H7 (cell line): Measurements from ENCODE around the gene RASA2. TPM values are rescaled to one million over a fixed set of nuclear protein-coding genes. Genes with fewer than 3 reads are reported as not detected.
A peak's percentile ranks its signal among the peaks of the same experiment; 100 is the strongest.
"Not testable (repeated sequence)": the region's sequence is repeated elsewhere in the genome, so short reads cannot be mapped to it uniquely, and the experiment has no call there.

Source experiments
- DNase-seq: peaks from one replicate; pipeline ENCODE4 v3.0.0; 2012
- H3K27me3 ChIP-seq: 2 replicates; pipeline ENCODE4 v1.6.0; 2011; ENCODE audit warnings: mild to moderate bottlenecking, low read length; ENCODE audit not compliant: control insufficient read depth, insufficient read depth
- H3K36me3 ChIP-seq: replicated peaks from 2 replicates; pipeline ENCODE4 v1.5.1; 2011; ENCODE audit warnings: low read length; ENCODE audit not compliant: control insufficient read depth, insufficient read depth
- H3K4me3 ChIP-seq: 2 replicates; pipeline ENCODE4 v1.5.1; 2011; ENCODE audit warnings: low read depth, mild to moderate bottlenecking, control low read depth, low read length, moderate library complexity; ENCODE audit not compliant: insufficient read depth
- total RNA-seq: library from RNA; depleted of rRNA; stranded (reverse); fragments of >200 nt; shearing (Covaris generic); gene quantifications from 2 replicates; pipeline ENCODE4 v1.2.3, GENCODE V29; 2014

RASA2 gene
- total RNA-seq, 1 experiment from 2014 or later: 11.6 TPM

- H3K36me3 ChIP-seq, DNase-seq, H3K4me3 ChIP-seq, H3K27me3 ChIP-seq: not testable (repeated sequence)
Observed at GRCh38 chr3:141628868-141629441, 142.1 kb downstream of the RASA2 start.

GRCh38 chr3:141629976-141630375 lies 143.1 kb downstream of the RASA2 start:
- Histone ChIP-seq H3K4me3 (no peak overlapping the region), H3K27me3 (no peaks in the 10 kb centered on the region)
- DNase-seq: no peak

GRCh38 chr3:141632779-141633374 lies 146.1 kb downstream of the RASA2 start:
- peak; percentile 68 for DNase-seq
- Histone ChIP-seq H3K27me3 (no peaks in the 10 kb centered on the region), H3K36me3 (no peaks in the 10 kb centered on the region), H3K4me3 (no peak overlapping the region)

More at GRCh38 chr3:141629976-141630375, 143.1 kb downstream of the RASA2 start:
- no peaks in the 10 kb centered on the region for H3K36me3 ChIP-seq

GRCh38 chr3:141642215-141642614 lies 155.4 kb downstream of the RASA2 start:
- Histone ChIP-seq H3K36me3 (no peaks in the 10 kb centered on the region), H3K27me3 (no peaks in the 10 kb centered on the region), H3K4me3 (no peak overlapping the region)
- no peak for DNase-seq

- DNase-seq: no peak
- H3K4me3 ChIP-seq: no peak overlapping the region
- H3K27me3 ChIP-seq: no peaks in the 10 kb centered on the region
- no peaks in the 10 kb centered on the region for H3K36me3 ChIP-seq
Observed at GRCh38 chr3:141643391-141643790, 156.6 kb downstream of the RASA2 start.

- no peak for DNase-seq
- H3K4me3 ChIP-seq: no peak overlapping the region
- H3K27me3 ChIP-seq: no peaks in the 10 kb centered on the region
- H3K36me3 ChIP-seq: no peaks in the 10 kb centered on the region
Observed at GRCh38 chr3:141643796-141644195, 157.0 kb downstream of the RASA2 start.

GRCh38 chr3:141644931-141645330 lies 158.1 kb downstream of the RASA2 start:
- H3K27me3 ChIP-seq: no peaks in the 10 kb centered on the region
- peak; percentile 68 for DNase-seq
- no peaks in the 10 kb centered on the region for H3K36me3 ChIP-seq
- no peak overlapping the region for H3K4me3 ChIP-seq

GRCh38 chr3:141646760-141647561 lies 160.1 kb downstream of the RASA2 start:
- DNase-seq: peak; percentile 72
- Histone ChIP-seq H3K4me3 (no peak overlapping the region), H3K36me3 (no peaks in the 10 kb centered on the region), H3K27me3 (no peaks in the 10 kb centered on the region)

GRCh38 chr3:141647562-141647915 lies 160.7 kb downstream of the RASA2 start:
- DNase-seq: no peak
- no peaks in the 10 kb centered on the region for H3K36me3 ChIP-seq
- no peak overlapping the region for H3K4me3 ChIP-seq
- H3K27me3 ChIP-seq: no peaks in the 10 kb centered on the region

GRCh38 chr3:141648055-141648910 lies 161.5 kb downstream of the RASA2 start:
- no peak overlapping the region for H3K4me3 ChIP-seq
- DNase-seq: no peak
- no peaks in the 10 kb centered on the region for H3K27me3 ChIP-seq
- H3K36me3 ChIP-seq: no peaks in the 10 kb centered on the region

GRCh38 chr3:141649871-141650270 lies 163.0 kb downstream of the RASA2 start:
- Histone ChIP-seq H3K27me3 (no peaks in the 10 kb centered on the region), H3K36me3 (no peaks in the 10 kb centered on the region), H3K4me3 (no peak overlapping the region)
- DNase-seq: no peak

- H3K4me3 ChIP-seq: no peak overlapping the region
- DNase-seq: no peak
- no peaks in the 10 kb centered on the region for H3K36me3 ChIP-seq
- no peaks in the 10 kb centered on the region for H3K27me3 ChIP-seq
Observed at GRCh38 chr3:141650783-141651182, 164.0 kb downstream of the RASA2 start.

GRCh38 chr3:141651409-141651808 lies 164.6 kb downstream of the RASA2 start:
- Histone ChIP-seq H3K36me3 (no peaks in the 10 kb centered on the region), H3K27me3 (no peaks in the 10 kb centered on the region), H3K4me3 (no peak overlapping the region)
- DNase-seq: no peak

- DNase-seq: no peak
Observed at GRCh38 chr3:141652349-141652748, 165.5 kb downstream of the RASA2 start.

More at GRCh38 chr3:141652349-141652748, 165.5 kb downstream of the RASA2 start:
- no peak overlapping the region for H3K4me3 ChIP-seq
- peaks cover under 1% of the 10 kb centered on the region; the same call in 1 of the 2 replicates for H3K27me3 ChIP-seq
- no peaks in the 10 kb centered on the region for H3K36me3 ChIP-seq
